HCT116 (cell line): ENCODE data around the gene GNG7. TPM values are rescaled to one million over a fixed set of nuclear protein-coding genes. Genes with fewer than 3 reads are reported as not detected.

Source experiments
- ATAC-seq: fragments of 200-7000 bp; cut with Tn5 transposase; 2 replicates; pipeline ENCODE4 v1.9.1; 2020; ENCODE audit warnings: mild to moderate bottlenecking, moderate library complexity
- BruUV-seq: library from RNA; stranded (reverse); fragments of 400-500 nt; replicated peaks from 2 replicates; lab custom pipeline; 2021; lab: Mats Ljungman, UMichigan
- CTCF ChIA-PET: fragments of 300-600 bp; sonication (Branson Sonifier 250); formaldehyde crosslinking; loops from one replicate; lab custom pipeline; 2021; ENCODE audit warnings: antibody characterized with exemption; lab: Charles Lee
- POLR2A ChIA-PET: fragments of 300-600, 350-600 bp; sonication (Branson Sonifier 250); formaldehyde crosslinking; loops from one replicate; lab custom pipeline; 2021; ENCODE audit warnings: antibody characterized with exemption; lab: Charles Lee
- RAD21 ChIA-PET, 2 experiments: fragments of 300-600 bp; sonication (Branson Sonifier 250); formaldehyde crosslinking; loops; one replicate each; lab custom pipeline; 2023; ENCODE audit warnings: low total read pairs in 2 of 2; ENCODE audit not compliant: uncharacterized antibody in 2 of 2, unreplicated experiment in 2 of 2, low non-redundant PET in 1 of 2; lab: Charles Lee
- DNase-seq: peaks from one replicate; pipeline ENCODE4 v3.0.0-alpha.2; 2010; ENCODE audit warnings: low read depth, low spot score
- H2AFZ ChIP-seq: fragments of 200-600 bp; shearing (Covaris generic), sonication (generic); 2 replicates; pipeline ENCODE4 v1.6.1; 2017; ENCODE audit warnings: low read depth, mixed run types, mixed read lengths, antibody characterized with exemption, low read length; ENCODE audit not compliant: poor library complexity, severe bottlenecking
- H3K27ac ChIP-seq: 2 replicates; pipeline ENCODE4 v1.5.1; 2012; ENCODE audit warnings: low read depth, low read length
- H3K27me3 ChIP-seq: fragments of 200-600 bp; sonication (generic); 2 replicates; pipeline ENCODE4 v1.6.1; 2016; ENCODE audit warnings: mixed run types, low read length, mixed read lengths; ENCODE audit not compliant: insufficient read depth
- H3K36me3 ChIP-seq, 2 experiments: fragments of 200-500 bp in 1 of 2; fragments of 200-600 bp in 1 of 2; sonication (Bioruptor generic) in 1 of 2; sonication (generic) in 1 of 2; 2 replicates each; pipeline versions ENCODE4 v1.5.1 to v1.6.1; 2014 to 2016; ENCODE audit warnings: low read length in 2 of 2, inconsistent platforms in 1 of 2, mixed read lengths in 1 of 2, mixed run types in 1 of 2; ENCODE audit not compliant: insufficient read depth in 2 of 2, control insufficient read depth in 1 of 2
- H3K4me1 ChIP-seq, 2 experiments: fragments of 200-600 bp in 1 of 2; sonication (generic) in 1 of 2; 2 replicates each; pipeline versions ENCODE4 v1.5.1 to v1.6.1; 2012 to 2017; ENCODE audit warnings: low read length in 2 of 2, inconsistent platforms in 1 of 2, mild to moderate bottlenecking in 1 of 2, mixed read lengths in 1 of 2, mixed run types in 1 of 2, moderate library complexity in 1 of 2; ENCODE audit not compliant: insufficient read depth in 2 of 2, control insufficient read depth in 1 of 2
- H3K4me2 ChIP-seq: fragments of 200-600 bp; sonication (generic); 2 replicates; pipeline ENCODE4 v1.6.1; 2017; ENCODE audit warnings: mixed run types, low read length, mixed read lengths
- H3K4me3 ChIP-seq, 2 experiments: fragments of 200-600 bp in 1 of 2; sonication (generic) in 1 of 2; replicated peaks in 1 of 2; 2 replicates each; pipeline ENCODE4 v1.5.1; 2011 to 2016; ENCODE audit warnings: low read length in 2 of 2, control low read depth in 1 of 2, low read depth in 1 of 2, mild to moderate bottlenecking in 1 of 2, mixed read lengths in 1 of 2, mixed run types in 1 of 2
- H3K79me2 ChIP-seq: fragments of 200-600 bp; sonication (generic); 2 replicates; pipeline ENCODE4 v1.6.1; 2017; ENCODE audit warnings: mild to moderate bottlenecking, mixed run types, low read length, moderate library complexity, mixed read lengths; ENCODE audit not compliant: insufficient read depth
- H3K9ac ChIP-seq: fragments of 200-600 bp; sonication (generic); 2 replicates; pipeline ENCODE4 v1.6.1; 2016; ENCODE audit warnings: low read length, mixed read lengths
- H3K9me2 ChIP-seq: fragments of 200-600 bp; sonication (generic), shearing (Covaris generic); 2 replicates; pipeline ENCODE4 v1.6.1; 2017; ENCODE audit warnings: mixed run types, mild to moderate bottlenecking, moderate library complexity; ENCODE audit not compliant: insufficient read depth
- H3K9me3 ChIP-seq, 2 experiments: fragments of 200-500 bp in 1 of 2; fragments of 200-600 bp in 1 of 2; sonication (Bioruptor generic) in 1 of 2; sonication (generic) in 1 of 2; 2 replicates each; pipeline ENCODE4 v1.6.1; 2014 to 2017; ENCODE audit warnings: low read length in 2 of 2, mixed read lengths in 2 of 2, inconsistent platforms in 1 of 2, low read depth in 1 of 2, mild to moderate bottlenecking in 1 of 2, mixed run types in 1 of 2, moderate library complexity in 1 of 2; ENCODE audit not compliant: control insufficient read depth in 1 of 2, insufficient read depth in 1 of 2
- H4K20me1 ChIP-seq: fragments of 200-600 bp; sonication (generic), shearing (Covaris generic); 2 replicates; pipeline ENCODE4 v1.6.1; 2017; ENCODE audit warnings: mixed run types, mild to moderate bottlenecking, moderate library complexity; ENCODE audit not compliant: insufficient read depth
- CEBPB ChIP-seq: IDR thresholded peaks from 2 replicates; pipeline ENCODE4 v1.6.1; 2012; ENCODE audit warnings: low read depth
- EGR1 ChIP-seq: IDR thresholded peaks from 2 replicates; pipeline ENCODE4 v1.6.1; 2012; ENCODE audit warnings: low read depth
- ELF1 ChIP-seq: IDR thresholded peaks from 2 replicates; pipeline ENCODE4 v1.6.1; 2012; ENCODE audit warnings: low read depth, borderline replicate concordance
- EZH2 ChIP-seq: fragments of 200-600 bp; sonication (generic); IDR thresholded peaks from 2 replicates; pipeline ENCODE4 v1.6.1; 2017; ENCODE audit warnings: antibody characterized with exemption, mixed run types
- EZH2phosphoT487 ChIP-seq: fragments of 200-600 bp; IDR thresholded peaks from 2 replicates; pipeline ENCODE4 v1.6.1; 2018; ENCODE audit warnings: antibody characterized with exemption, borderline replicate concordance
- POLR2A ChIP-seq: IDR thresholded peaks from 2 replicates; pipeline ENCODE4 v1.7.0; 2011; ENCODE audit warnings: borderline replicate concordance; ENCODE audit not compliant: insufficient read depth, insufficient read length; ENCODE audit errors: extremely low read depth
- RAD21 ChIP-seq: IDR thresholded peaks from 2 replicates; pipeline ENCODE4 v1.6.1; 2012; ENCODE audit warnings: low read depth, mild to moderate bottlenecking
- REST ChIP-seq: IDR thresholded peaks from 2 replicates; pipeline ENCODE4 v1.6.1; 2012; ENCODE audit warnings: low read depth
- SIN3A ChIP-seq: IDR thresholded peaks from 2 replicates; pipeline ENCODE4 v1.6.1; 2012; ENCODE audit warnings: low read depth
- SP1 ChIP-seq: IDR thresholded peaks from 2 replicates; pipeline ENCODE4 v1.6.1; 2012; ENCODE audit warnings: low read depth
- TCF7L2 ChIP-seq: IDR thresholded peaks from 2 replicates; pipeline ENCODE4 v1.7.0; 2011; ENCODE audit warnings: borderline replicate concordance, inconsistent platforms; ENCODE audit not compliant: insufficient read depth, insufficient read length; ENCODE audit errors: extremely low read depth
- ZBTB33 ChIP-seq: IDR thresholded peaks from 2 replicates; pipeline ENCODE4 v1.6.1; 2011; ENCODE audit warnings: mild to moderate bottlenecking, low read length, moderate library complexity; ENCODE audit not compliant: insufficient replicate concordance; ENCODE audit errors: extremely low read depth
- ZNF274 ChIP-seq: fragments of 200-500 bp; sonication (Bioruptor generic); IDR thresholded peaks from 2 replicates; pipeline ENCODE4 v1.6.1; 2014; ENCODE audit warnings: mild to moderate bottlenecking, low read depth, low read length, inconsistent platforms
- intact Hi-C: fragments of 100-400 bp; cut with micrococcal nuclease; formaldehyde crosslinking; loops from 2 replicates; pipeline ENCODE4 v1.10.0; 2022
- total RNA-seq: library from RNA; stranded (reverse); gene quantifications from one replicate; pipeline ENCODE4 v1.2.1, GENCODE V29; 2021; ENCODE audit not compliant: unreplicated experiment
- TF ChIP-seq, protein P1 (sequence below): IDR thresholded peaks from 2 replicates; pipeline ENCODE4 v1.6.1; 2012

GNG7 gene
- total RNA-seq, 1 experiment from 2014 or later, result 11.3 TPM

GRCh38 chr19:2700660-2701360 is 1.7 kb downstream of the GNG7 start (continued):
- no peak for TF ChIP-seq ELF1
- no peak for TF ChIP-seq EZH2phosphoT487
- TF ChIP-seq CEBPB, result no peak
- TF ChIP-seq REST, result no peak
- TF ChIP-seq POLR2A, result no peak
- TF ChIP-seq, all 23 proteins: peak for 0

- no peak for TF ChIP-seq CEBPB
- no peak for TF ChIP-seq POLR2A
- TF ChIP-seq ZNF274, result no peak
- no peak for TF ChIP-seq SP1
- TF ChIP-seq EGR1, result no peak
- TF ChIP-seq EZH2, result no peak
- TF ChIP-seq RAD21, result no peak
- no peak for TF ChIP-seq ELF1
- TF ChIP-seq TCF7L2, result no peak
- TF ChIP-seq, protein P1, sequence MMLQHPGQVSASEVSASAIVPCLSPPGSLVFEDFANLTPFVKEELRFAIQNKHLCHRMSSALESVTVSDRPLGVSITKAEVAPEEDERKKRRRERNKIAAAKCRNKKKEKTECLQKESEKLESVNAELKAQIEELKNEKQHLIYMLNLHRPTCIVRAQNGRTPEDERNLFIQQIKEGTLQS, result no peak
- no peak for TF ChIP-seq ZBTB33
- TF ChIP-seq SIN3A, result no peak
- TF ChIP-seq, all 23 proteins: peak for 0
- no peak for ATAC-seq
- no peak overlapping the region for H3K27ac ChIP-seq
- no peak overlapping the region for H3K4me2 ChIP-seq
- no peaks in the 10 kb centered on the region for H3K36me3 ChIP-seq
- CTCF ChIA-PET, result no interaction called here
- BruUV-seq, result no TSS peak
- H3K79me2 ChIP-seq, result no peaks in the 10 kb centered on the region
- H3K9me3 ChIP-seq, result no peaks in the 10 kb centered on the region
- H3K9ac ChIP-seq, result no peak overlapping the region
- DNase-seq, result no peak
- RAD21 ChIA-PET, result interaction anchor here in 1 of 2 experiments (0.6 kb wide), 1 partner anchor 145 kb away, joined by 3 read pairs; no protein-coding TSS in a partner anchor
- H3K9me2 ChIP-seq, result no peaks in the 10 kb centered on the region
- peaks cover 4 to 15% of the 10 kb centered on the region in 2 experiments; a peak in 3 of 4 replicates for H3K4me1 ChIP-seq
- POLR2A ChIA-PET, result no interaction called here
- H3K4me3 ChIP-seq, result no peak overlapping the region
- H2AFZ ChIP-seq, result no peak overlapping the region
- H3K27me3 ChIP-seq, result no peaks in the 10 kb centered on the region
- intact Hi-C loops, result no loop called here
- no peaks in the 10 kb centered on the region for H4K20me1 ChIP-seq
These were observed 2.9 kb downstream of the GNG7 start for GRCh38 chr19:2699413-2700140.
